Islet precursor cell (in vitro differentiated cells): ENCODE data around the gene NUP35.

Experiments
- DNase-seq: peaks from one replicate; pipeline ENCODE4 v3.0.0-alpha.2; 2018

NUP35 gene

GRCh38 chr2:183124222-183124956 lies at the start of gene NUP35:
Gene NUP35, plus strand, starts transcription at chr2:183124443. Its CDS starts 15 bp downstream, at chr2:183124458.
- DNase-seq, result peak; percentile 92

- DNase-seq, result peak; percentile 75
These were observed 46.1 kb upstream of the NUP35 start for GRCh38 chr2:183078163-183078463.

GRCh38 chr2:183078464-183079138 lies 45.6 kb upstream of the NUP35 start, which contains the start of gene DUSP19:
Gene DUSP19, plus strand, starts transcription at chr2:183078747. Its CDS starts 187 bp downstream, at chr2:183078934.
- DNase-seq, result peak; percentile 97

- DNase-seq, result no peak
These were observed 45.0 kb upstream of the NUP35 start for GRCh38 chr2:183079139-183079775.

GRCh38 chr2:183081911-183082310 lies 42.3 kb upstream of the NUP35 start:
- no peak for DNase-seq

GRCh38 chr2:183088061-183088460 lies 36.2 kb upstream of the NUP35 start:
- no peak for DNase-seq

GRCh38 chr2:183089192-183089851 lies 34.9 kb upstream of the NUP35 start:
- no peak for DNase-seq

- DNase-seq, result no peak
These were observed 32.8 kb upstream of the NUP35 start for GRCh38 chr2:183091318-183091953.

- DNase-seq, result no peak
These were observed 32.3 kb upstream of the NUP35 start for GRCh38 chr2:183091954-183092345.

- no peak for DNase-seq
These were observed 30.2 kb upstream of the NUP35 start for GRCh38 chr2:183093857-183094657.

GRCh38 chr2:183105402-183106134 lies 18.7 kb upstream of the NUP35 start:
- no peak for DNase-seq

- DNase-seq, result no peak
These were observed 11.7 kb upstream of the NUP35 start for GRCh38 chr2:183112577-183112976.

GRCh38 chr2:183113630-183114029 lies 10.6 kb upstream of the NUP35 start:
- DNase-seq, result no peak

- DNase-seq, result no peak
These were observed 7.0 kb upstream of the NUP35 start for GRCh38 chr2:183117226-183117625.

- DNase-seq, result no peak
These were observed 905 bp upstream of the NUP35 start for GRCh38 chr2:183123117-183123958.

GRCh38 chr2:183123959-183124221 lies 353 bp upstream of the NUP35 start:
- no peak for DNase-seq

- no peak for DNase-seq
These were observed 663 bp downstream of the NUP35 start for GRCh38 chr2:183124957-183125255.

- DNase-seq, result no peak
These were observed 1.6 kb downstream of the NUP35 start for GRCh38 chr2:183125659-183126341.

GRCh38 chr2:183126635-183127034 lies 2.4 kb downstream of the NUP35 start:
- DNase-seq, result no peak

- no peak for DNase-seq
These were observed 9.8 kb downstream of the NUP35 start for GRCh38 chr2:183134016-183134415.
